RCC 7860 (cell line): ENCODE measurements around the gene PYROXD2.

ENCODE experiments used
- DNase-seq: peaks from one replicate; pipeline ENCODE4 v3.0.0-alpha.2; 2015; ENCODE audit warnings: low spot score
- FAIRE-seq: peaks from 2 replicates; lab custom pipeline; 2012; peaks lifted over from hg19 to GRCh38; lab: Jason Lieb, UNC

Gene PYROXD2

GRCh38 chr10:98435178-98435577 lies 20.2 kb upstream of the PYROXD2 start:
- no peak for FAIRE-seq

GRCh38 chr10:98433881-98434732 lies 19.1 kb upstream of the PYROXD2 start:
- peak; percentile 82 for DNase-seq
- FAIRE-seq = peak; percentile 87

More at GRCh38 chr10:98435178-98435577, 20.2 kb upstream of the PYROXD2 start:
- no peak for DNase-seq

GRCh38 chr10:98433371-98433770 lies 18.4 kb upstream of the PYROXD2 start:
- FAIRE-seq = no peak

GRCh38 chr10:98432330-98432729 lies 17.3 kb upstream of the PYROXD2 start:
- DNase-seq (no peak), FAIRE-seq (no peak)

More at GRCh38 chr10:98433371-98433770, 18.4 kb upstream of the PYROXD2 start:
- DNase-seq = no peak

- DNase-seq = peak; percentile 79
- peak; percentile 54 for FAIRE-seq
These were observed 16.0 kb upstream of the PYROXD2 start for GRCh38 chr10:98431016-98431415.

- no peak for DNase-seq
- FAIRE-seq = no peak
These were observed 15.4 kb upstream of the PYROXD2 start for GRCh38 chr10:98430427-98430826.

GRCh38 chr10:98429320-98430072 lies 14.5 kb upstream of the PYROXD2 start:
- FAIRE-seq (no peak), DNase-seq (no peak)

- no peak for DNase-seq
These were observed 12.1 kb upstream of the PYROXD2 start for GRCh38 chr10:98427011-98427515.

GRCh38 chr10:98425511-98426352 lies 10.8 kb upstream of the PYROXD2 start:
- no peak for FAIRE-seq
- DNase-seq = peak; percentile 37

More at GRCh38 chr10:98427011-98427515, 12.1 kb upstream of the PYROXD2 start:
- no peak for FAIRE-seq

- DNase-seq = no peak
- FAIRE-seq = no peak
These were observed 9.6 kb upstream of the PYROXD2 start for GRCh38 chr10:98424295-98425254.

- DNase-seq (no peak), FAIRE-seq (no peak)
These were observed 8.7 kb upstream of the PYROXD2 start for GRCh38 chr10:98423691-98424120.

GRCh38 chr10:98422182-98422581 lies 7.2 kb upstream of the PYROXD2 start:
- DNase-seq (no peak), FAIRE-seq (no peak)

- FAIRE-seq (no peak), DNase-seq (no peak)
These were observed 5.8 kb upstream of the PYROXD2 start for GRCh38 chr10:98420786-98421185.

GRCh38 chr10:98419469-98420261 lies 4.7 kb upstream of the PYROXD2 start:
- DNase-seq = no peak
- FAIRE-seq = no peak

GRCh38 chr10:98418665-98419468 lies 3.9 kb upstream of the PYROXD2 start:
- FAIRE-seq (no peak), DNase-seq (no peak)

GRCh38 chr10:98417973-98418664 lies 3.1 kb upstream of the PYROXD2 start:
- no peak for DNase-seq
- FAIRE-seq = no peak

- DNase-seq (no peak), FAIRE-seq (no peak)
These were observed 2.5 kb upstream of the PYROXD2 start for GRCh38 chr10:98417481-98417959.
